A549 (cell line): Measurements from ENCODE around the gene USP9X.

Source experiments
- BHLHE40 ChIP-seq: IDR thresholded peaks from 2 replicates; pipeline ENCODE4 v1.6.1; 2012; ENCODE audit warnings: low read depth, low read length, inconsistent platforms
- CEBPB ChIP-seq, 2 experiments: fragments of >200 bp in 1 of 2; sonication (Bioruptor Twin) in 1 of 2; formaldehyde crosslinking in 1 of 2; IDR thresholded peaks; 2 replicates each; pipeline ENCODE4 v1.6.1; 2012 to 2016
- CTCF ChIP-seq: fragments of >200 bp; sonication (Bioruptor Twin); formaldehyde crosslinking; IDR thresholded peaks from 3 replicates; pipeline ENCODE4 v1.5.1; 2016
- MYC ChIP-seq: IDR thresholded peaks from 2 replicates; pipeline ENCODE4 v1.6.1; 2012; ENCODE audit warnings: mild to moderate bottlenecking, inconsistent platforms, low read length, improper control_type of control experiment, borderline replicate concordance
- POLR2A ChIP-seq: IDR thresholded peaks from 2 replicates; pipeline ENCODE4 v1.6.1; 2012; ENCODE audit warnings: mild to moderate bottlenecking, low read length

GRCh38 chrX:41164449-41164848 lies 79.2 kb downstream of the USP9X start:
- no peak for TF ChIP-seq CTCF
- TF ChIP-seq MYC, result no peak
- no peak for TF ChIP-seq POLR2A
- TF ChIP-seq BHLHE40, result no peak
- TF ChIP-seq CEBPB (IDR thresholded peaks at IDR 0.05), result no peak
